ENCODE measurements around the gene SEC14L3.

SEC14L3 gene

GRCh38 chr22:30513462-30513861 is 41.6 kb upstream of the SEC14L3 start:
- Histone ChIP-seq H3K4me3 (ENCODE audit: severe bottlenecking) (no peak overlapping the region), H3K27me3 (ENCODE audit: insufficient read depth, poor library complexity, severe bottlenecking) (no peaks in the 10 kb centered on the region), H3K27ac (ENCODE audit: poor library complexity, severe bottlenecking) (no peak overlapping the region), H3K36me3 (ENCODE audit: low read depth) (no peaks in the 10 kb centered on the region), H3K9me3 (ENCODE audit: severe bottlenecking) (no peaks in the 10 kb centered on the region), H3K4me1 (ENCODE audit: insufficient read depth, poor library complexity, severe bottlenecking) (no peaks in the 10 kb centered on the region)
- ATAC-seq (ENCODE audit: low read depth) (no peak), DNase-seq (ENCODE audit: low spot score) (no peak)
- no peak for TF ChIP-seq CTCF (IDR thresholded peaks at IDR 0.05; ENCODE audit: poor library complexity, severe bottlenecking)

GRCh38 chr22:30511911-30512310 is 40.1 kb upstream of the SEC14L3 start:
- no peak for ATAC-seq (ENCODE audit: low read depth)
- Histone ChIP-seq H3K36me3 (ENCODE audit: low read depth) (no peaks in the 10 kb centered on the region), H3K4me3 (ENCODE audit: severe bottlenecking) (no peak overlapping the region), H3K27ac (ENCODE audit: poor library complexity, severe bottlenecking) (no peak overlapping the region), H3K9me3 (ENCODE audit: severe bottlenecking) (no peaks in the 10 kb centered on the region), H3K4me1 (ENCODE audit: insufficient read depth, poor library complexity, severe bottlenecking) (no peaks in the 10 kb centered on the region), H3K27me3 (ENCODE audit: insufficient read depth, poor library complexity, severe bottlenecking) (no peaks in the 10 kb centered on the region)
- DNase-seq (ENCODE audit: low spot score) = no peak
- TF ChIP-seq CTCF (IDR thresholded peaks at IDR 0.05; ENCODE audit: poor library complexity, severe bottlenecking) = no peak

- H3K9me3 ChIP-seq (ENCODE audit: severe bottlenecking) = no peaks in the 10 kb centered on the region
- TF ChIP-seq CTCF (IDR thresholded peaks at IDR 0.05; ENCODE audit: poor library complexity, severe bottlenecking) = no peak
- H3K36me3 ChIP-seq (ENCODE audit: low read depth) = no peaks in the 10 kb centered on the region
- H3K27me3 ChIP-seq (ENCODE audit: insufficient read depth, poor library complexity, severe bottlenecking) = no peaks in the 10 kb centered on the region
- H3K4me3 ChIP-seq (ENCODE audit: severe bottlenecking) = no peak overlapping the region
- no peaks in the 10 kb centered on the region for H3K4me1 ChIP-seq (ENCODE audit: insufficient read depth, poor library complexity, severe bottlenecking)
- no peak for ATAC-seq (ENCODE audit: low read depth)
- no peak overlapping the region for H3K27ac ChIP-seq (ENCODE audit: poor library complexity, severe bottlenecking)
- DNase-seq (ENCODE audit: low spot score) = no peak
Measured at GRCh38 chr22:30511109-30511508, 39.3 kb upstream of the SEC14L3 start.

GRCh38 chr22:30508216-30508615 is 36.4 kb upstream of the SEC14L3 start:
- H3K9me3 ChIP-seq (ENCODE audit: severe bottlenecking) = no peaks in the 10 kb centered on the region
- H3K4me1 ChIP-seq (ENCODE audit: insufficient read depth, poor library complexity, severe bottlenecking) = no peaks in the 10 kb centered on the region
- no peaks in the 10 kb centered on the region for H3K36me3 ChIP-seq (ENCODE audit: low read depth)
- DNase-seq (ENCODE audit: low spot score) (no peak), ATAC-seq (ENCODE audit: low read depth) (no peak)
- no peaks in the 10 kb centered on the region for H3K27me3 ChIP-seq (ENCODE audit: insufficient read depth, poor library complexity, severe bottlenecking)
- no peak for TF ChIP-seq CTCF (IDR thresholded peaks at IDR 0.05; ENCODE audit: poor library complexity, severe bottlenecking)
- no peak overlapping the region for H3K27ac ChIP-seq (ENCODE audit: poor library complexity, severe bottlenecking)
- no peak overlapping the region for H3K4me3 ChIP-seq (ENCODE audit: severe bottlenecking)

GRCh38 chr22:30507670-30508069 is 35.9 kb upstream of the SEC14L3 start:
- no peak for DNase-seq (ENCODE audit: low spot score)
- Histone ChIP-seq H3K4me1 (ENCODE audit: insufficient read depth, poor library complexity, severe bottlenecking) (no peaks in the 10 kb centered on the region), H3K9me3 (ENCODE audit: severe bottlenecking) (no peaks in the 10 kb centered on the region), H3K27me3 (ENCODE audit: insufficient read depth, poor library complexity, severe bottlenecking) (no peaks in the 10 kb centered on the region), H3K36me3 (ENCODE audit: low read depth) (no peaks in the 10 kb centered on the region), H3K27ac (ENCODE audit: poor library complexity, severe bottlenecking) (no peak overlapping the region), H3K4me3 (ENCODE audit: severe bottlenecking) (no peak overlapping the region)
- ATAC-seq (ENCODE audit: low read depth) = no peak
- TF ChIP-seq CTCF (IDR thresholded peaks at IDR 0.05; ENCODE audit: poor library complexity, severe bottlenecking) = no peak
